HG03457 (cell line): Measurements from ENCODE around the gene OLFML1.

Experiments used
- ATAC-seq: cut with Tn5 transposase; IDR thresholded peaks from one replicate; pipeline ENCODE4 v1.9.1; 2021; ENCODE audit warnings: moderate number of reproducible peaks; ENCODE audit not compliant: unreplicated experiment

The OLFML1 gene

GRCh38 chr11:7473717-7474116 lies 11.6 kb upstream of the OLFML1 start:
- ATAC-seq, result peak; percentile 84

GRCh38 chr11:7480113-7480512 lies 5.2 kb upstream of the OLFML1 start:
- no peak for ATAC-seq

GRCh38 chr11:7484131-7484530 lies 1.2 kb upstream of the OLFML1 start:
- ATAC-seq, result no peak

GRCh38 chr11:7484645-7485044 lies 661 bp upstream of the OLFML1 start:
- ATAC-seq, result no peak

- ATAC-seq, result no peak
These were observed 933 bp downstream of the OLFML1 start for GRCh38 chr11:7486098-7486780.

GRCh38 chr11:7486781-7487140 lies 1.5 kb downstream of the OLFML1 start:
- no peak for ATAC-seq

GRCh38 chr11:7487360-7487759 lies 2.1 kb downstream of the OLFML1 start:
- no peak for ATAC-seq

GRCh38 chr11:7488681-7489080 lies 3.4 kb downstream of the OLFML1 start:
- ATAC-seq, result no peak

GRCh38 chr11:7489376-7489775 lies 4.1 kb downstream of the OLFML1 start:
- no peak for ATAC-seq

- no peak for ATAC-seq
These were observed 4.7 kb downstream of the OLFML1 start for GRCh38 chr11:7490054-7490453.

GRCh38 chr11:7490535-7490934 lies 5.2 kb downstream of the OLFML1 start:
- no peak for ATAC-seq

- no peak for ATAC-seq
These were observed 6.9 kb downstream of the OLFML1 start for GRCh38 chr11:7492253-7492652.

GRCh38 chr11:7493670-7494069 lies 8.4 kb downstream of the OLFML1 start:
- no peak for ATAC-seq

GRCh38 chr11:7494086-7494745 lies 8.9 kb downstream of the OLFML1 start:
- ATAC-seq, result no peak

GRCh38 chr11:7495882-7496551 lies 10.7 kb downstream of the OLFML1 start:
- peak; percentile 84 for ATAC-seq

- ATAC-seq, result no peak
These were observed 12.9 kb downstream of the OLFML1 start for GRCh38 chr11:7498193-7498592.

- ATAC-seq, result no peak
These were observed 13.8 kb downstream of the OLFML1 start for GRCh38 chr11:7499081-7499480.

- no peak for ATAC-seq
These were observed 14.9 kb downstream of the OLFML1 start for GRCh38 chr11:7500251-7500650.

GRCh38 chr11:7501251-7501650 lies 15.9 kb downstream of the OLFML1 start:
- ATAC-seq, result no peak

- ATAC-seq, result no peak
These were observed 16.6 kb downstream of the OLFML1 start for GRCh38 chr11:7501894-7502293.

GRCh38 chr11:7506243-7506642 lies 20.9 kb downstream of the OLFML1 start:
- ATAC-seq, result no peak

GRCh38 chr11:7508087-7508486 lies 22.8 kb downstream of the OLFML1 start:
- ATAC-seq, result no peak
